Measurements from ENCODE around the gene MCIDAS. TPM values are rescaled to one million over a fixed set of nuclear protein-coding genes. Genes with fewer than 3 reads are reported as not detected.
A peak's percentile ranks its signal among the peaks of the same experiment; 100 is the strongest.

MCIDAS gene
- not detected in 2 replicates for total RNA-seq
- long read RNA-seq: 0 reads

GRCh38 chr5:55226934-55227663 lies at the start of gene MCIDAS:
TSS of gene MCIDAS (minus strand) at chr5:55227315. CDS start at chr5:55227138, 177 bp downstream.
- H3K9me3 Mint-ChIP-seq (ENCODE audit: unreplicated experiment): no peaks in the 10 kb centered on the region
- TF ChIP-seq CTCF (IDR thresholded peaks at IDR 0.05): peak; percentile 36
- peaks cover 34% of the 10 kb centered on the region for H3K4me1 Mint-ChIP-seq (ENCODE audit: unreplicated experiment)
- no peaks in the 10 kb centered on the region for H3K36me3 Mint-ChIP-seq (ENCODE audit: unreplicated experiment)
- no peak for DNase-seq (ENCODE audit: extremely low spot score, unreplicated experiment)
- no peak within 1 kb of the TSS for H3K27ac Mint-ChIP-seq (ENCODE audit: unreplicated experiment)
- H3K4me3 Mint-ChIP-seq (ENCODE audit: unreplicated experiment): peak within 1 kb of the TSS; percentile 62
- peaks cover 89% of the 10 kb centered on the region for H3K27me3 Mint-ChIP-seq (ENCODE audit: unreplicated experiment)

- TF ChIP-seq CTCF (IDR thresholded peaks at IDR 0.05): no peak
- Mint-ChIP-seq H3K9me3 (ENCODE audit: unreplicated experiment) (no peaks in the 10 kb centered on the region), H3K27me3 (ENCODE audit: unreplicated experiment) (no peaks in the 10 kb centered on the region), H3K27ac (ENCODE audit: unreplicated experiment) (no peak overlapping the region), H3K4me1 (ENCODE audit: unreplicated experiment) (peaks cover 2% of the 10 kb centered on the region), H3K4me3 (ENCODE audit: unreplicated experiment) (no peak overlapping the region), H3K36me3 (ENCODE audit: unreplicated experiment) (peaks cover 42% of the 10 kb centered on the region)
- no peak for DNase-seq (ENCODE audit: extremely low spot score, unreplicated experiment)
Observed at GRCh38 chr5:55276771-55277170, 49.7 kb upstream of the MCIDAS start.

GRCh38 chr5:55258339-55258738 lies 31.2 kb upstream of the MCIDAS start:
- Mint-ChIP-seq H3K27me3 (ENCODE audit: unreplicated experiment) (no peaks in the 10 kb centered on the region), H3K9me3 (ENCODE audit: unreplicated experiment) (no peaks in the 10 kb centered on the region), H3K36me3 (ENCODE audit: unreplicated experiment) (peaks cover 38% of the 10 kb centered on the region), H3K4me3 (ENCODE audit: unreplicated experiment) (no peak overlapping the region), H3K27ac (ENCODE audit: unreplicated experiment) (no peak overlapping the region), H3K4me1 (ENCODE audit: unreplicated experiment) (no peaks in the 10 kb centered on the region)
- DNase-seq (ENCODE audit: extremely low spot score, unreplicated experiment): no peak
- TF ChIP-seq CTCF (IDR thresholded peaks at IDR 0.05): no peak

GRCh38 chr5:55254802-55255201 lies 27.7 kb upstream of the MCIDAS start:
- DNase-seq (ENCODE audit: extremely low spot score, unreplicated experiment): no peak
- Mint-ChIP-seq H3K4me3 (ENCODE audit: unreplicated experiment) (no peak overlapping the region), H3K36me3 (ENCODE audit: unreplicated experiment) (peaks cover 28% of the 10 kb centered on the region), H3K9me3 (ENCODE audit: unreplicated experiment) (no peaks in the 10 kb centered on the region), H3K27me3 (ENCODE audit: unreplicated experiment) (no peaks in the 10 kb centered on the region), H3K27ac (ENCODE audit: unreplicated experiment) (no peak overlapping the region), H3K4me1 (ENCODE audit: unreplicated experiment) (no peaks in the 10 kb centered on the region)
- no peak for TF ChIP-seq CTCF (IDR thresholded peaks at IDR 0.05)

GRCh38 chr5:55250064-55250463 lies 22.9 kb upstream of the MCIDAS start:
- Mint-ChIP-seq H3K27ac (ENCODE audit: unreplicated experiment) (no peak overlapping the region), H3K9me3 (ENCODE audit: unreplicated experiment) (peaks cover 14% of the 10 kb centered on the region), H3K4me1 (ENCODE audit: unreplicated experiment) (no peaks in the 10 kb centered on the region), H3K27me3 (ENCODE audit: unreplicated experiment) (peaks cover 20% of the 10 kb centered on the region), H3K36me3 (ENCODE audit: unreplicated experiment) (peaks cover 4% of the 10 kb centered on the region), H3K4me3 (ENCODE audit: unreplicated experiment) (no peak overlapping the region)
- TF ChIP-seq CTCF (IDR thresholded peaks at IDR 0.05): no peak
- DNase-seq (ENCODE audit: extremely low spot score, unreplicated experiment): no peak

Data from osteocyte (in vitro differentiated cells).